Ascending aorta (tissue), 2 donors: ENCODE results near the gene CLPX. TPM values are rescaled to one million over a fixed set of nuclear protein-coding genes. Genes with fewer than 3 reads are reported as not detected.
"Not testable (repeated sequence)": the region's sequence is repeated elsewhere in the genome, so short reads cannot be mapped to it uniquely, and the experiment has no call there.

Source experiments
- DNase-seq, 2 donors: peaks; one replicate each; pipeline ENCODE4 v3.0.0-alpha.2; 2019; ENCODE audit warnings: low spot score in 2 of 2
- H3K27ac ChIP-seq, 2 donors: fragments of 200-600 bp; sonication (generic); one replicate each; pipeline ENCODE4 v1.5.1; 2016 to 2017; ENCODE audit warnings: mild to moderate bottlenecking in 1 of 2
- H3K27me3 ChIP-seq: fragments of 200-600 bp; sonication (generic); one replicate; pipeline ENCODE4 v1.5.1; 2017
- H3K36me3 ChIP-seq, 2 donors: fragments of 200-600 bp; sonication (generic); one replicate each; pipeline ENCODE4 v1.5.1; 2016
- H3K4me1 ChIP-seq, 2 donors: fragments of 200-600 bp; sonication (generic); one replicate each; pipeline ENCODE4 v1.5.1; 2016 to 2017; ENCODE audit warnings: mild to moderate bottlenecking in 1 of 2
- H3K4me3 ChIP-seq, 2 donors: fragments of 200-600 bp; sonication (generic); one replicate each; pipeline ENCODE4 v1.5.1; 2016 to 2017; ENCODE audit warnings: mild to moderate bottlenecking in 1 of 2
- H3K9me3 ChIP-seq, 2 donors: fragments of 200-600 bp; sonication (generic); one replicate each; pipeline ENCODE4 v1.5.1; 2016
- intact Hi-C: fragments of 100-400 bp; cut with DNase I; formaldehyde crosslinking; loops from one replicate; pipeline ENCODE4 v1.15.1; 2023
- total RNA-seq: library from RNA; depleted of rRNA; stranded (reverse); fragments of >200 nt; gene quantifications from one replicate; pipeline ENCODE4 v1.1.0, GENCODE V29; 2016
- TF ChIP-seq, protein P1 (sequence below), 3 experiments: fragments of 200-600 bp in 2 of 3; fragments of 450-650 bp in 1 of 3; sonication (generic) in 2 of 3; IDR thresholded peaks; one replicate each; pipeline ENCODE4 v1.5.1; 2016 to 2019; ENCODE audit warnings: antibody characterized with exemption in 3 of 3, mild to moderate bottlenecking in 1 of 3, moderate library complexity in 1 of 3

Gene CLPX
- total RNA-seq: 13.7 TPM

- Histone ChIP-seq H3K36me3 (peaks cover 0 to 6% of the 10 kb centered on the region in 2 donors), H3K4me1 (peaks cover 4 to 18% of the 10 kb centered on the region in 2 donors), H3K27ac (peak within 1 kb of the TSS; percentile 94 to 95), H3K27me3 (no peaks in the 10 kb centered on the region), H3K4me3 (peak within 1 kb of the TSS; percentile 88 to 90), H3K9me3 (no peaks in the 10 kb centered on the region)
- DNase-seq: peak; percentile 76 to 96
- TF ChIP-seq, protein P1, sequence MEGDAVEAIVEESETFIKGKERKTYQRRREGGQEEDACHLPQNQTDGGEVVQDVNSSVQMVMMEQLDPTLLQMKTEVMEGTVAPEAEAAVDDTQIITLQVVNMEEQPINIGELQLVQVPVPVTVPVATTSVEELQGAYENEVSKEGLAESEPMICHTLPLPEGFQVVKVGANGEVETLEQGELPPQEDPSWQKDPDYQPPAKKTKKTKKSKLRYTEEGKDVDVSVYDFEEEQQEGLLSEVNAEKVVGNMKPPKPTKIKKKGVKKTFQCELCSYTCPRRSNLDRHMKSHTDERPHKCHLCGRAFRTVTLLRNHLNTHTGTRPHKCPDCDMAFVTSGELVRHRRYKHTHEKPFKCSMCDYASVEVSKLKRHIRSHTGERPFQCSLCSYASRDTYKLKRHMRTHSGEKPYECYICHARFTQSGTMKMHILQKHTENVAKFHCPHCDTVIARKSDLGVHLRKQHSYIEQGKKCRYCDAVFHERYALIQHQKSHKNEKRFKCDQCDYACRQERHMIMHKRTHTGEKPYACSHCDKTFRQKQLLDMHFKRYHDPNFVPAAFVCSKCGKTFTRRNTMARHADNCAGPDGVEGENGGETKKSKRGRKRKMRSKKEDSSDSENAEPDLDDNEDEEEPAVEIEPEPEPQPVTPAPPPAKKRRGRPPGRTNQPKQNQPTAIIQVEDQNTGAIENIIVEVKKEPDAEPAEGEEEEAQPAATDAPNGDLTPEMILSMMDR (IDR thresholded peaks at IDR 0.05): no peak
- intact Hi-C loops: loop anchor here (1.0 to 5.0 kb wide), 5 partner anchors 52 to 153 kb away; partner anchors contain the start of genes PARP16, PDCD7 and SLC51B
Measured at GRCh38 chr15:65184868-65185717, at the start of gene CLPX. Gene CLPX (minus strand): TSS chr15:65185342. CDS start chr15:65185153, 189 bp downstream.

GRCh38 chr15:65233696-65234095 is 48.6 kb upstream of the CLPX start:
- intact Hi-C loops: no loop called here
- Histone ChIP-seq H3K4me3 (no peak overlapping the region), H3K27me3 (no peaks in the 10 kb centered on the region), H3K27ac (no peak overlapping the region), H3K36me3 (no peaks in the 10 kb centered on the region), H3K4me1 (no peaks in the 10 kb centered on the region), H3K9me3 (no peaks in the 10 kb centered on the region)
- TF ChIP-seq, protein P1 (IDR thresholded peaks at IDR 0.05): no peak
- no peak for DNase-seq

DNA sequence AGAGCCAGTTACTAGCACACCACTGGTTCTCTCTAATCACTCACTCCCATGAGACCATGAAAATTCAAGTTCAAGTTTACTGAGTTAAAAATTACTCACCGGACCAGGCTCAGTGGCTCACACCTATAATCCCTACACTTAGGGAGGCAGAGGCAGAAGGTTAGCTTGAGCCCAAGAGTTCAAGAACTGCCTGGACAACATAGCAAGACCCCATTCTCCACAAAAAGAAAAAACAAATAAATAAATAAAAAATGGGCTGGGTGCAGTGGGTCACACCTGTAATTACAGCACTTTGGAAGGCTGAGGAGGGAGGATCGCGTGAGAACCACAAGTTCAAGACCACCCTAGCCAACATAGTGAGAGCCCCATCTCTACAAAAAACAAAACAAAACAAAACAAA is 47.4 kb upstream of the CLPX start:
- TF ChIP-seq, protein P1 (IDR thresholded peaks at IDR 0.05): no peak
- DNase-seq: no peak
- H3K9me3 ChIP-seq: no peaks in the 10 kb centered on the region

DNA sequence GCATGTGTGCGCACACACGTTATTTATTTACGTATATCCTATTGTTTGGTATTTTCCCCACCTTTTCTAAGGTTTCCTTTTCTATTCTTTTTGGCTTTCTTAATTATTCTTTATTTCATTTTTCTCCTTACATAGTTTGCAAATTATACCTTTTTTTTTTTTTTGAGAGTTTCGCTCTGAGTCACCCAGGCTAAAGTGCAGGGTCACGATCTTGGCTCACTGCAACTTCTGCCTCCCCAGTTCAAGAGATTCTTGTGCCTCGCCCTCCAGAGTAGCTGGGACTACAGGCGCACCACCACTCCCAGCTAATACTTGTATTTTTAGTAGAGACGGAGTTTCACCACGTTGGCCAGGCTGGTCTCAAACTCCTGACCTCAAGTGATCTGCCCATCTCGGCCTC is 46.2 kb upstream of the CLPX start:
- Histone ChIP-seq H3K4me3 (no peak overlapping the region), H3K27me3 (no peaks in the 10 kb centered on the region), H3K36me3 (no peaks in the 10 kb centered on the region), H3K9me3 (no peaks in the 10 kb centered on the region), H3K4me1 (no peaks in the 10 kb centered on the region), H3K27ac (no peak overlapping the region)
- TF ChIP-seq, protein P1 (IDR thresholded peaks at IDR 0.05): no peak
- no peak for DNase-seq
- intact Hi-C loops: no loop called here

More for the DNA sequence above, 47.4 kb upstream of the CLPX start:
- Histone ChIP-seq H3K4me1 (no peaks in the 10 kb centered on the region), H3K27me3 (no peaks in the 10 kb centered on the region), H3K36me3 (no peaks in the 10 kb centered on the region), H3K27ac (no peak overlapping the region), H3K4me3 (no peak overlapping the region)
- intact Hi-C loops: no loop called here

GRCh38 chr15:65226901-65227300 is 41.8 kb upstream of the CLPX start:
- H3K4me3 ChIP-seq, DNase-seq, H3K9me3 ChIP-seq, intact Hi-C loops, H3K4me1 ChIP-seq, H3K27me3 ChIP-seq, H3K27ac ChIP-seq, H3K36me3 ChIP-seq: not testable (repeated sequence)

GRCh38 chr15:65226221-65226620 is 41.1 kb upstream of the CLPX start:
- H3K4me1 ChIP-seq: no peaks in the 10 kb centered on the region
- no peaks in the 10 kb centered on the region for H3K27me3 ChIP-seq
- no peak overlapping the region for H3K4me3 ChIP-seq
- intact Hi-C loops: no loop called here
- no peaks in the 10 kb centered on the region for H3K9me3 ChIP-seq
- no peak for DNase-seq
- H3K36me3 ChIP-seq: no peaks in the 10 kb centered on the region
- TF ChIP-seq, protein P1 (IDR thresholded peaks at IDR 0.05): no peak
- no peak overlapping the region for H3K27ac ChIP-seq
